Testis (tissue), 3 donors: ENCODE measurements around the gene PTPN9. TPM values are rescaled to one million over a fixed set of nuclear protein-coding genes. Genes with fewer than 3 reads are reported as not detected.
"Not testable (repeated sequence)": the region's sequence is repeated elsewhere in the genome, so short reads cannot be mapped to it uniquely, and the experiment has no call there.

Source experiments
- DNase-seq: peaks from one replicate; pipeline ENCODE4 v3.0.0-alpha.2; 2019
- H3K27ac ChIP-seq, 2 donors: fragments of 200-600 bp; sonication (generic); one replicate each; pipeline ENCODE4 v1.5.1; 2019
- H3K27me3 ChIP-seq: fragments of 200-600 bp; sonication (generic); one replicate; pipeline ENCODE4 v1.5.1; 2019
- H3K36me3 ChIP-seq: fragments of 200-600 bp; sonication (generic); one replicate; pipeline ENCODE4 v1.5.1; 2017; ENCODE audit warnings: low read depth; ENCODE audit errors: missing control alignments
- H3K4me1 ChIP-seq: fragments of 200-600 bp; sonication (generic); one replicate; pipeline ENCODE4 v1.5.1; 2019
- H3K4me3 ChIP-seq, 2 donors: fragments of 200-600 bp; sonication (generic); one replicate each; pipeline ENCODE4 v1.5.1; 2017 to 2019
- H3K9me3 ChIP-seq: fragments of 200-600 bp; sonication (generic); one replicate; pipeline ENCODE4 v1.5.1; 2017
- CTCF ChIP-seq, 3 experiments: fragments of 450-650 bp in 2 of 3; fragments of 200-600 bp in 1 of 3; sonication (generic) in 1 of 3; IDR thresholded peaks; one replicate each; pipeline ENCODE4 v1.5.1; 2016 to 2019; ENCODE audit warnings: antibody characterized with exemption in 3 of 3, mild to moderate bottlenecking in 2 of 3, moderate library complexity in 1 of 3
- POLR2A ChIP-seq: fragments of 450-650 bp; IDR thresholded peaks from one replicate; pipeline ENCODE4 v1.6.1; 2017; ENCODE audit warnings: antibody characterized with exemption, mild to moderate bottlenecking, moderate library complexity
- WGBS, 2 donors: methylation state at CpG; one replicate each; pipeline ENCODE4 v1.1.5; 2018; 5-methylcytosine and 5-hydroxymethylcytosine counted together
- intact Hi-C: fragments of 100-400 bp; cut with DNase I; formaldehyde crosslinking; loops from one replicate; pipeline ENCODE4 v1.15.1; 2023; ENCODE audit warnings: low total_unique reads
- polyA plus RNA-seq: library from polyadenylated mRNA; stranded (reverse); fragments of 350-450 nt; fragmentation: Illumina TruSeq; extraction: RNeasy Lipid Tissue Mini Kit (QIAGEN cat#74804); gene quantifications from one replicate; pipeline ENCODE4 v1.2.3, GENCODE V29; 2014; ENCODE audit warnings: low read depth, low replicate concordance; ENCODE audit not compliant: insufficient read depth
- total RNA-seq, 2 donors: library from RNA; depleted of rRNA; stranded (reverse); fragments of >200 nt; gene quantifications; one replicate each; pipeline ENCODE4 v1.2.3, GENCODE V29; 2016

PTPN9 gene
- total and polyA plus RNA-seq, 3 donors from 2014 or later, result 14.1 to 20.3 (median 16.3) TPM

- Histone ChIP-seq H3K4me3 (no peak overlapping the region), H3K27ac (no peak overlapping the region), H3K27me3 (no peaks in the 10 kb centered on the region), H3K9me3 (no peaks in the 10 kb centered on the region), H3K4me1 (no peaks in the 10 kb centered on the region), H3K36me3 (no peaks in the 10 kb centered on the region)
- TF ChIP-seq POLR2A (no peak), CTCF (IDR thresholded peaks at IDR 0.05) (no peak)
- intact Hi-C loops, result no loop called here
- 96 to 98% methylated on average over 1 of the region's 1 CpG for WGBS, 2 donors
- DNase-seq, result no peak
Observed at GRCh38 chr15:75483106-75483505, 96.0 kb downstream of the PTPN9 start.

- H3K36me3 ChIP-seq, H3K4me1 ChIP-seq, DNase-seq, H3K27me3 ChIP-seq, H3K27ac ChIP-seq, intact Hi-C loops, H3K9me3 ChIP-seq: not testable (repeated sequence)
- H3K4me3 ChIP-seq, result peak overlapping the region; percentile 23 to 24
- 85 to 98% methylated on average over 8 to 54 of the region's 54 CpGs for WGBS, 2 donors
Observed at GRCh38 chr15:75480463-75480862, 98.7 kb downstream of the PTPN9 start.

GRCh38 chr15:75479670-75480069, 99.4 kb downstream of the PTPN9 start:
- DNase-seq, result no peak
- Histone ChIP-seq H3K4me1 (no peaks in the 10 kb centered on the region), H3K27ac (no peak overlapping the region), H3K36me3 (no peaks in the 10 kb centered on the region), H3K27me3 (no peaks in the 10 kb centered on the region), H3K9me3 (no peaks in the 10 kb centered on the region), H3K4me3 (no peak overlapping the region)
- TF ChIP-seq POLR2A (no peak), CTCF (IDR thresholded peaks at IDR 0.05) (no peak)
- 83 to 85% methylated on average over 2 of the region's 2 CpGs for WGBS, 2 donors
- intact Hi-C loops, result no loop called here

- H3K36me3 ChIP-seq, H3K4me1 ChIP-seq, H3K27ac ChIP-seq, DNase-seq, intact Hi-C loops, H3K9me3 ChIP-seq, H3K27me3 ChIP-seq, H3K4me3 ChIP-seq: not testable (repeated sequence)
- WGBS, 2 donors, result 95 to 98% methylated on average over 5 of the region's 5 CpGs
Observed at GRCh38 chr15:75477094-75477493, 102.0 kb downstream of the PTPN9 start.

- intact Hi-C loops, result no loop called here
- H3K27ac ChIP-seq, result no peak overlapping the region
- no peak overlapping the region for H3K4me3 ChIP-seq
- WGBS, 2 donors, result 89 to 90% methylated on average over 2 of the region's 2 CpGs
- TF ChIP-seq CTCF (IDR thresholded peaks at IDR 0.05), result no peak
- no peaks in the 10 kb centered on the region for H3K36me3 ChIP-seq
- no peaks in the 10 kb centered on the region for H3K4me1 ChIP-seq
- H3K27me3 ChIP-seq, result no peaks in the 10 kb centered on the region
- DNase-seq, result no peak
- no peaks in the 10 kb centered on the region for H3K9me3 ChIP-seq
Observed at GRCh38 chr15:75468913-75469598, 110.1 kb downstream of the PTPN9 start.

- no peak overlapping the region for H3K4me3 ChIP-seq
- peaks cover 3% of the 10 kb centered on the region for H3K4me1 ChIP-seq
- TF ChIP-seq POLR2A (no peak), CTCF (IDR thresholded peaks at IDR 0.05) (no peak)
- no peaks in the 10 kb centered on the region for H3K27me3 ChIP-seq
- DNase-seq, result no peak
- intact Hi-C loops, result no loop called here
- H3K36me3 ChIP-seq, result no peaks in the 10 kb centered on the region
- no peaks in the 10 kb centered on the region for H3K9me3 ChIP-seq
- H3K27ac ChIP-seq, result no peak overlapping the region
- WGBS, 2 donors, result 82 to 89% methylated on average over 4 of the region's 4 CpGs
Observed at GRCh38 chr15:75460646-75461045, 118.5 kb downstream of the PTPN9 start.
